Measurements from ENCODE around the gene KDSR. TPM values are rescaled to one million over a fixed set of nuclear protein-coding genes. Genes with fewer than 3 reads are reported as not detected.

KDSR gene
- total RNA-seq, 2 experiments from 2014 or later, result 48.1 to 50.1 TPM

DNA sequence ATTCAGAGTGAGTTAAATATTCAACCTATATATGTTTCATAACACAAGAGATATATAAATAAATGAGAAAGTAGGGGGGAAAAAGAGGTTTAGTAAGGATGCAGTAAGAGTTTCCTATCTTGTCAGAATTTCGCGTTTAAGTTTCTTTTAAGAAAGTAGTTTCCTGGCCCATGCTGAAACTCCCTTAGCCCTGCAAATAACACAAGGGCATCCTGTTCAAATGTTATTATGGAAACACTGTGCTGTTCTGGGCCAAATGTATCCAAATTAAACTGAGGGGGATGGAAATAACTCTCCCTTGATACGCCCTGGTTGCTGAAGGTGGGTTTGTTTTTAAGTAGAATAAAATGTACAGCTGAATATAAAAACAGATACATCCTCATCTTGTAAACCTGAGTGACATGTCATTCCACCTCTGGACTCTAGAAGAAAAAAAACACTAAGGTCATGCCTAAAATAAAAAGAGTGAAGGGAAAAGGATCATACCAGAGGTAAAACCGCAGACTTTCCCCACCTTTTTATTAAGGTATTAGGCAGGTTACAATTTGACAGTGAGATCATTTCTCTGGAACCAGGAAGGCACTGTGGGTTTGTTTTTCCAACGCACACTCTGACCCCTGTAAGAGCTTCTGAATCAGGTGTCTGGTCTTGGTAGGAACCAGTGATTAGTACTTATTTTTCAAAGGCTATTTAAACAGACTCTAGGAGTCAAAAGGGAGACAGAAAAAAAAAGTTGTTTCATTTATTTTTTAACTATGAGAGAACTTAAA, 64.2 kb downstream of the KDSR start:
- Mint-ChIP-seq H3K36me3 (peaks cover 61% of the 10 kb centered on the region), H3K9me3 (no peaks in the 10 kb centered on the region), H3K27me3 (no peaks in the 10 kb centered on the region), H3K4me3 (peak overlapping the region; percentile 68), H3K27ac (peak overlapping the region; percentile 71), H3K4me1 (peaks cover 80% of the 10 kb centered on the region)
- POLR2A ChIA-PET, result interaction anchor here (1.0 to 1.5 kb wide), 2 partner anchors 12 to 15 kb away, joined by 3 to 6 read pairs; no protein-coding TSS in a partner anchor
- ATAC-seq (ENCODE audit: low read depth), result no peak
- no peak for DNase-seq

DNA sequence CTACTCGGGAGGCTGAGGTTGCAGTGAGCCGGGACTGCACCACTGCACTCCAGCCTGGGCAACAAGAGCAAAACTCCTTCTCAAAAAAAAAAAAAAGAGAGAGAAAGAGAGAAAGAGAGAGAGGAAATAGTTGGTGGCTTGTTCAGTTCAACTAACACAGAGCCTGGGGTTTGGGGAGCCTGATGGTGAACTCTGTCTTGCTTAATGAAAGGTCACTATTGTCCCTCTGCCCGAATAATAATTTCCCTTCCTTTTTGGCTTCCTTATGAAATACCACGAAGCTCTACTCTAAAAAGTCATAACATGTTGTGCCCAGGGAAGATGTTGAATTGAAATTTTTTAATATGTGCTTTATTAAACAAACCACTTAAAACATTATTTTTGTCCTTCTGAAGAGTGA, 64.8 kb downstream of the KDSR start:
- H3K4me1 Mint-ChIP-seq, result peaks cover 78% of the 10 kb centered on the region
- H3K27ac Mint-ChIP-seq, result peak overlapping the region; percentile 71
- POLR2A ChIA-PET, result interaction anchor here (1.0 to 1.5 kb wide), 2 partner anchors 13 to 16 kb away, joined by 3 to 6 read pairs; no protein-coding TSS in a partner anchor
- no peaks in the 10 kb centered on the region for H3K27me3 Mint-ChIP-seq
- ATAC-seq (ENCODE audit: low read depth) (no peak), DNase-seq (no peak)
- H3K9me3 Mint-ChIP-seq, result no peaks in the 10 kb centered on the region
- H3K36me3 Mint-ChIP-seq, result peaks cover 63% of the 10 kb centered on the region
- H3K4me3 Mint-ChIP-seq, result peak overlapping the region; percentile 68

DNA sequence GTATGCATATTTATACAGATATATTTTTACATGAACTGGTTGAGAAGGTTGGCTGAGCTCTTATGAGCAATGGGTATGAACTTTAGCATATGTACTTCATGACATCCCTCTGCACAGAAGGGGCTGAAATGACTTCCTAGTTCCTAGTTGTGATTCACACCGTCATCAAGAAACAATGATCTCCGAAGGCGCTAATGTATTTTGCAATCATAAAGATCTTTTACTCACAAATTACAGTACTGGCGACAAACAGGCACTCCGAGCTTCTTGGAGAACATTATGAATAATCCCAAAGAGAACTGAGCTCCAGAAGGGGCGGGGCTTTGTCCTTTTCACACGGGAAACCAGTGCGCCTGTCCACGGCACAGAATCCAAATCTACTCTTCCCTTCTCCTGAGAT, 65.6 kb downstream of the KDSR start:
- Mint-ChIP-seq H3K4me3 (peak overlapping the region; percentile 4), H3K9me3 (no peaks in the 10 kb centered on the region), H3K36me3 (peaks cover 61% of the 10 kb centered on the region), H3K27me3 (no peaks in the 10 kb centered on the region), H3K4me1 (peaks cover 73% of the 10 kb centered on the region), H3K27ac (peak overlapping the region; percentile 28)
- ATAC-seq (ENCODE audit: low read depth), result no peak
- DNase-seq, result no peak
- POLR2A ChIA-PET, result interaction anchor here (1.0 to 1.1 kb wide), 3 partner anchors 10 to 17 kb away, joined by 3 to 4 read pairs (median 3); no protein-coding TSS in a partner anchor

DNA sequence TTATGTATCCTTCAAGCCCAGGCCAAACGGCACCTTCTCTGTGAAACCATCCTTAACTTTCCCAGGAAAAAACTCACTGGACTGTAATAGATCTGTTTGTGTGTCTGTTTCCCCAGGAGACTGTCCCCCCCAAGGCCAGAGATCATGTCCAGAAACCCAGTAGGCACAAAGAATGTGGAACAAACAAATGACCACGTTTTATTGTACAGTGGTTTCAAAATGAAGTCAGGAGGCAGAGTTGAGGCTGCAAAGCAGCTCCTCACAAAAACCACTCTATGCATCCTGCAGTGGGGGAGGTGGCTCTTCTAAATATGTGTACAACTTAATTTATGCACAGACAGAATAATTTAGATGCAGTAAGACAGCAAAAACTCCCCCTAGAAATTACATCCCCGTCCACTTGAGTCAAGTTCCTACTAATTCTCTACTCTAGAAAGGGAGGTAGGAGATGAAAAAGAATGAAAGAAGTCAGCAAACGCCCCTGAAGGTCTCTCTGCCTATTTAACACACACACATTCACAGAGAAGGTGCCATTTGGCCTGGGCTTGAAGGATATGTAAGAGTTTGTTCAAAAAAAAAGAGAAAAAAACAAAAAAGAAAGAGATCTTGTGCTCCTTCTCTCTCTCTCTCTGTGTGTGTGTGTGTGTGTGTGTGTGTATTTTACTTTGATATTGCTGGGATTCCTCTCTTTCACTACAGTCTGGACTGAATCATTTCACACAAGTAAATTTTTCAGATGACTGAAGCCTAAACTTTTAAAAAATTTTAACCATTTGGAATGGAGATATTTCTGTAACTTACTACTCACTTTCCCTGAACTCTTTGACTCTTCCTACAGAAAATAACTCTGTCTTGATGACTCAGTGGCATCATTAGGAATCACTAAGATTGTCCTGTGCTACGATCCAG, 66.9 kb downstream of the KDSR start:
- H3K36me3 Mint-ChIP-seq, result peaks cover 68% of the 10 kb centered on the region

DNA sequence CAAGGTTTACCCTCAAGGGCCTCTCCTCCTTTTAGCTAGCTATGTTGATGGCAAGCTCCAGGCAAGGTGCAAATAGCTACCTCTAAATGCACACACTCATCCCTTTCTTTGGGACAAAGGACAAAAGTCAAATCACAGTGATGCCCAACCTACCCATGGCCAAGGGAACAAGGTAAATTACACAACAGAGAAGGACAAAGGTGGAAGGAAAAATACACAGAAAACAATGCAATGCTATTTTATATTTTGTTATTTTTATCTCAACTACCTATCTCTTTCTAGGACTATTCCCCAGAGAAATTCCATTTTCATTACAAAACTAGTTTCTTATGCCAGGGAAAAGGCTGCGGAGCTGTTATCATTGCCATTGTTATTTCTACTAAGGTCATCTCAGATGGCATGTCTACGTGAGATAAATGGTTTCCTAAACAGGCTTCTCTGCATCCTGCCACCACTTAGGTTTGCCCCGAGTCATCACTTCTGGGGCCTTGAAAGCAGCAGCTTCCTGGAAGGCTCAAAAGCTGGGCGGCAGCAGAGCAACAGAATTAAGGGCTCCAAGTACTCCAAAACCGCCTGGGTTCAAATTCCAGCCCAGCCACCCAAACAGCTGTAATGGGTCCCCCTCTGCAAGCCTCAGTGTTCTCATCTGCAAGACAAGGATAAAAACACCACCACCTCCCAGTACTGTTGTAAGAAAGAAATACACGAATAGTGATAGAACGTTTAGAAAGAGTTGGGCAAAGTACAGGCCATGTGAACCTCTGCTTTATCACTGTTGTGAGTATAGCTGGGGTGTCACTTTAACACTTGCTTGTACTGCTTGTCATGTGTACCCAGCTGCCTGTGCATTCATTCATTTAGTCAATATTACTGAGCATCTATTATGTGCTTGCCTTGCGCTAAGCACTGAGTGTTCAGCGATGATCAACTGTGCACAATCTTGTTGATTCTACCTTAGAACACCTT, 68.3 kb downstream of the KDSR start:
- Mint-ChIP-seq H3K9me3 (no peaks in the 10 kb centered on the region), H3K4me3 (peak overlapping the region; percentile 70), H3K27me3 (no peaks in the 10 kb centered on the region), H3K4me1 (peaks cover 68% of the 10 kb centered on the region), H3K27ac (peak overlapping the region; percentile 81), H3K36me3 (peaks cover 70% of the 10 kb centered on the region)
- POLR2A ChIA-PET, result interaction anchor here (1.0 to 2.6 kb wide), 6 partner anchors 10 to 137 kb away, joined by 3 to 17 read pairs (median 4); partner anchors contain the start of gene BCL2
- DNase-seq (peak; percentile 46), ATAC-seq (ENCODE audit: low read depth) (peak; percentile 68)

More for the DNA sequence above, 66.9 kb downstream of the KDSR start:
- DNase-seq (no peak), ATAC-seq (ENCODE audit: low read depth) (peak; percentile 71)
- Mint-ChIP-seq H3K27me3 (no peaks in the 10 kb centered on the region), H3K4me1 (peaks cover 73% of the 10 kb centered on the region), H3K27ac (peak overlapping the region; percentile 77), H3K4me3 (peak overlapping the region; percentile 70), H3K9me3 (no peaks in the 10 kb centered on the region)
- POLR2A ChIA-PET, result interaction anchor here (0.7 to 2.6 kb wide), 4 partner anchors 12 to 19 kb away, joined by 3 to 17 read pairs (median 6); partner anchors contain the start of gene BCL2

DNA sequence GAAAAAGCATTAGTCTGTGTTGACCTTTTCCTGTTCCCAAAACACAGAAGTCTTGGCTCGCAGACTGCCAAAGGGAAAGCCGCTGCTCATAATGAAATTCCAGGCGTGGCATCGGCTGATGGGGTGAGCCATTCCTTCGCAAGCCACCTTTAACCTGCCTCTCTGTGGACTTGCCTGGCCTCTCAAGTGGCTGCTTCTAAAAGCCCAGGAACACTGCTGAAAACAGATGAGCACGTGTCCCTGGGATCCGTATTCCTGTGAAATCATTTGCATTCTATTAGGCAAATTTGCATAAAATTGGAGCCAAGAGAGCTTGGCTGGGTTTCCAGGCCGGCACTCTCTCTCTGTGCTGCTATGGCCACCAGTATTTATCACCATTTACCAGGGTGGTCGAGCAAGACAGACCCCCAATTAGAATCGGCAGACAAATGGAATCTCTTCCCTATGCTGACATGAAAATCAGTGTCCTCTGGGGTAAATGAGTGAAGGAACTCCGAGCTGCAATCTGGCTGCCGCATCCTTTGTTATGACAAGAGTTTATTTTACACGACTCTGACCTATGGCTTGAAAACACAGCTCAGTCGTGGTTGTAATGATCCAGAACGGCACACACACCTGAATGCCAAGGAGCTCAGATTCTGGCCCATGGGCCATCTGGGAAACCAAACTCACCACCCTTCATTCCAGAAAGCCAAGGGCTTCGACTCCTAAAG, 69.2 kb downstream of the KDSR start:
- peaks cover 70% of the 10 kb centered on the region for H3K4me1 Mint-ChIP-seq
- H3K9me3 Mint-ChIP-seq, result no peaks in the 10 kb centered on the region
- POLR2A ChIA-PET, result interaction anchor here (1.0 to 2.6 kb wide), 5 partner anchors 9 to 136 kb away, joined by 3 to 17 read pairs (median 4); partner anchors contain the start of gene BCL2
- peak overlapping the region; percentile 63 for H3K4me3 Mint-ChIP-seq
- peak overlapping the region; percentile 67 for H3K27ac Mint-ChIP-seq
- DNase-seq (no peak), ATAC-seq (ENCODE audit: low read depth) (no peak)
- H3K36me3 Mint-ChIP-seq, result peaks cover 78% of the 10 kb centered on the region
- H3K27me3 Mint-ChIP-seq, result no peaks in the 10 kb centered on the region

DNA sequence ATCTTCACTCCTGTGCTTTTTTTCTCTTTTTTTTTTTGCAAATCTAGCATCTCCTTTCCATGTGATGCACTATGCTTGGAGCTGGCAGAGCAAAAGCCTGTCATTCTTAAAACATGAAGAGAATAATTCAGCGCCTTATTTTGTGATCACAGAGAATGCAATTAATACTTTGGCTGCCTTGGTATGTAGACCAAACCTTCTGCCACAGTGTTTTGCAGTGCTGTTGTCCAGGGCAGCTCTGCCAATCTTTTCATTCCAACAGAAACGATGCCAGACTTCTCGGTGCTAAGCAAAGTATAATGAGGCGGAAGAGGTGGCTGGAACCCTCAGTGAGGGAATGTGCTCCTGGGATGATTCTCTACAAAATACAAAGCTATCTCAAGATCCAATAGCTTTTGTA, 73.1 kb downstream of the KDSR start:
- peaks cover 78% of the 10 kb centered on the region for H3K36me3 Mint-ChIP-seq
- peak overlapping the region; percentile 53 for H3K4me3 Mint-ChIP-seq
- POLR2A ChIA-PET, result interaction anchor here (1.1 kb wide), 1 partner anchor 23 kb away, joined by 4 read pairs; no protein-coding TSS in a partner anchor
- peaks cover 67% of the 10 kb centered on the region for H3K4me1 Mint-ChIP-seq
- ATAC-seq (ENCODE audit: low read depth) (no peak), DNase-seq (no peak)
- peak overlapping the region; percentile 13 for H3K27ac Mint-ChIP-seq
- H3K9me3 Mint-ChIP-seq, result no peaks in the 10 kb centered on the region
- H3K27me3 Mint-ChIP-seq, result no peaks in the 10 kb centered on the region

DNA sequence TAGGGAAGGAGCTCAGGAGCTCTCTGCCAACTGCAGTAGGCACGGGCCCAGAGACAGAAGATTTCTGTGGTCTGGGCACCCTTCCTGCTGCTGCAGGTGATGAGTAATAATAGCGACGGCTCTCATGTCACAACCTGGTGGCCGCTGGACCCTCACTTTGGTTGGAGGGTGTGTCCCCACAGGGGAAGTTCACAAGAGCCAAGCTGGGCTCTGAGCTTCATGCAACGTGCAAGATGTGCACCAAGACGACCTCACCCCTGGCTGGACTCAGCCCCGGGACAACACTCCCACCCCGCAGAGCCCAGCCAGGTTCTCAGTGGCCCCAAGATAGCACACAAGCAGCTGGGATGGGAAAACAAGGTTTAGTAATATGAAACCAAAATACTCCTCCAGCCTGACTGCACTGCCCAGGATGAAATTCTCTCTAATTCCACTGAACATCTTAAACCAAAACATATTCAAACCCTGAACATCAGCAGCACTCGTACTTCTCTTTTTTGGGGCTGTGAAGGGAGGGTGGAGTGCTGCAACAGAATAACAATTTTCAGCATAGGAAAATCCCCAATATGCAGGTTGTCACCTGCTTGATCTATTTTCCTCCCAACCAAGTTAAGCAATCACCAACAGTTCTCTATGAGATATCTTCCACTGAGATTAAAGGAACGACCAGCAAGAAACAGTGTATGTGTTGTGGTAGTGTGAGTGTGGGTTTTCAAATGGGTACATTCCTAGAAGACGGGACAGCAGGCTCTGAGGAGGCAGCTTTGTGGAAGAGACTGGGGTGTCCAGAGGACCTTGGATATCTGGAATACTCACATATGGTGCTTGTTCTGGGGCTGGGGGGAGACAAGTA, 73.9 kb downstream of the KDSR start:
- Mint-ChIP-seq H3K27ac (peak overlapping the region; percentile 80), H3K4me1 (peaks cover 59% of the 10 kb centered on the region), H3K4me3 (peak overlapping the region; percentile 53), H3K27me3 (no peaks in the 10 kb centered on the region), H3K36me3 (peaks cover 70% of the 10 kb centered on the region), H3K9me3 (no peaks in the 10 kb centered on the region)
- DNase-seq (no peak), ATAC-seq (ENCODE audit: low read depth) (peak; percentile 31)
- POLR2A ChIA-PET, result interaction anchor here (1.1 to 2.0 kb wide), 4 partner anchors 22 to 88 kb away, joined by 4 to 6 read pairs (median 5); no protein-coding TSS in a partner anchor

DNA sequence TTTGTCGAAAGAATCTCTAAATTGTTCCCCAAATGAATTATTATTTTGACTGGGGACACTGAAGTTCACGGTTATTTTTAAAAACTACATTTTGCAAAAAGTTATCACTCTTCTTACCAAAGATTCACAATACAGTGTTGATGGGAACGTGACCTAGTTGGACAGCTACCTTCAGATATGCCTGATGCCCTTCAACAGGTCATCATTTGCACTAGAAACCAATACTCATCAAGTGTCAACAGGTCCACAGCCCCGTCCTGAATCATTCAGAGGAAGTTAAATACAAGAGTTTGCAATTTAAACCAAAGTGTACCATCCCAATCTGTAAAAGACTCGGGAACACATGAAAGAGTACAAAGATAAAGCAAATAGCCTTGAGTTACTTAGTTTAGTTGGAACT, 75.7 kb downstream of the KDSR start:
- H3K27ac Mint-ChIP-seq, result peak overlapping the region; percentile 78
- no peaks in the 10 kb centered on the region for H3K27me3 Mint-ChIP-seq
- POLR2A ChIA-PET, result interaction anchor here (0.8 to 1.4 kb wide), 4 partner anchors 14 to 91 kb away, joined by 3 read pairs; no protein-coding TSS in a partner anchor
- H3K4me3 Mint-ChIP-seq, result no peak overlapping the region
- peaks cover 61% of the 10 kb centered on the region for H3K36me3 Mint-ChIP-seq
- no peak for DNase-seq
- ATAC-seq (ENCODE audit: low read depth), result peak; percentile 25
- H3K4me1 Mint-ChIP-seq, result peaks cover 57% of the 10 kb centered on the region
- H3K9me3 Mint-ChIP-seq, result no peaks in the 10 kb centered on the region

DNA sequence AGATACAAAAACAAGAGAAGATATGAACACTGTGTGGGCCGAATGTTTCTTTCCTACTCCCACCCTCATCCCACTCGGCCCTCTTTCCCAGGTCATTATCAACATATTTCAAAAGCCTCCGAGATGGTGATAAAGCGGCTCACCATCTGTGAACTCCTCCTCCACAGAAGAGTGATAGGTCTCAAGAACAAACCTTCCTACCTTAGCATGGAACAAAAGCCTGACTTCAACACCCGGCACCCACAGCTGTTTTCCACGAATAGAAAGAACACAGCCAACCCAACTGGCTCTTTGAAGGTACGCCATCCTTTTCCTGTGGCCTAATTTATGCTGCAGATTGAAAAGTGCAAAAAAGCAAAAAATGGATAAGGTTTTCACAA, 76.2 kb downstream of the KDSR start:
- Mint-ChIP-seq H3K36me3 (peaks cover 61% of the 10 kb centered on the region), H3K27ac (peak overlapping the region; percentile 78), H3K27me3 (no peaks in the 10 kb centered on the region), H3K9me3 (no peaks in the 10 kb centered on the region), H3K4me3 (no peak overlapping the region), H3K4me1 (peaks cover 61% of the 10 kb centered on the region)
- DNase-seq (no peak), ATAC-seq (ENCODE audit: low read depth) (peak; percentile 91)
- POLR2A ChIA-PET, result interaction anchor here (0.8 to 1.4 kb wide), 4 partner anchors 14 to 91 kb away, joined by 3 read pairs; no protein-coding TSS in a partner anchor

Measured in activated naive CD8-positive, alpha-beta T cell treated with anti-CD3 and anti-CD28 coated beads, Interleukin-2, amount 10 ng/mL, durations not matched to agents 7 days and 5 days (primary cell).